ENCODE measurements around the gene ATAT1. TPM values are rescaled to one million over a fixed set of nuclear protein-coding genes. Genes with fewer than 3 reads are reported as not detected.
A peak's percentile ranks its signal among the peaks of the same experiment; 100 is the strongest.

The ATAT1 gene
- total and polyA plus RNA-seq, 7 donors: 1.9 to 5.2 (median 3.0) TPM

- intact Hi-C loops (cut with DNase I): loop anchor here in 1 of 2 donors (10.0 kb wide), 1 partner anchor 396 kb away; no protein-coding TSS in a partner anchor
- Histone ChIP-seq H3K9me3 (no peaks in the 10 kb centered on the region), H3K4me3 (peak overlapping the region; percentile 85), H3K27ac (peak overlapping the region; percentile 91), H3K27me3 (ENCODE audit: insufficient read depth in 3 of 3, low read length in 2 of 3) (no peaks in the 10 kb centered on the region), H3K36me3 (ENCODE audit: insufficient read depth in 1 of 2, low read depth in 1 of 2) (peaks cover 0 to 7% of the 10 kb centered on the region in 2 donors), H3K4me1 (peaks cover 27% of the 10 kb centered on the region)
- DNase-seq: no peak
- TF ChIP-seq, protein P1, sequence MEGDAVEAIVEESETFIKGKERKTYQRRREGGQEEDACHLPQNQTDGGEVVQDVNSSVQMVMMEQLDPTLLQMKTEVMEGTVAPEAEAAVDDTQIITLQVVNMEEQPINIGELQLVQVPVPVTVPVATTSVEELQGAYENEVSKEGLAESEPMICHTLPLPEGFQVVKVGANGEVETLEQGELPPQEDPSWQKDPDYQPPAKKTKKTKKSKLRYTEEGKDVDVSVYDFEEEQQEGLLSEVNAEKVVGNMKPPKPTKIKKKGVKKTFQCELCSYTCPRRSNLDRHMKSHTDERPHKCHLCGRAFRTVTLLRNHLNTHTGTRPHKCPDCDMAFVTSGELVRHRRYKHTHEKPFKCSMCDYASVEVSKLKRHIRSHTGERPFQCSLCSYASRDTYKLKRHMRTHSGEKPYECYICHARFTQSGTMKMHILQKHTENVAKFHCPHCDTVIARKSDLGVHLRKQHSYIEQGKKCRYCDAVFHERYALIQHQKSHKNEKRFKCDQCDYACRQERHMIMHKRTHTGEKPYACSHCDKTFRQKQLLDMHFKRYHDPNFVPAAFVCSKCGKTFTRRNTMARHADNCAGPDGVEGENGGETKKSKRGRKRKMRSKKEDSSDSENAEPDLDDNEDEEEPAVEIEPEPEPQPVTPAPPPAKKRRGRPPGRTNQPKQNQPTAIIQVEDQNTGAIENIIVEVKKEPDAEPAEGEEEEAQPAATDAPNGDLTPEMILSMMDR (IDR thresholded peaks at IDR 0.05): no peak
- ATAC-seq: no peak
- 78 to 86% (median 80%) methylated on average over 11 of the region's 11 CpGs for WGBS, 3 donors
These were observed 62.6 kb downstream of the ATAT1 start for GRCh38 chr6:30689022-30689865.

GRCh38 chr6:30689985-30690384 lies 63.3 kb downstream of the ATAT1 start:
- Histone ChIP-seq H3K4me3 (peak overlapping the region; percentile 69), H3K4me1 (peaks cover 27% of the 10 kb centered on the region), H3K9me3 (no peaks in the 10 kb centered on the region), H3K36me3 (ENCODE audit: insufficient read depth in 1 of 2, low read depth in 1 of 2) (peaks cover 0 to 4% of the 10 kb centered on the region in 2 donors), H3K27ac (peak overlapping the region; percentile 91), H3K27me3 (ENCODE audit: insufficient read depth in 3 of 3, low read length in 2 of 3) (no peaks in the 10 kb centered on the region)
- TF ChIP-seq, protein P1 (IDR thresholded peaks at IDR 0.05): no peak
- ATAC-seq (no peak), DNase-seq (no peak)
- intact Hi-C loops (cut with DNase I): loop anchor here in 1 of 2 donors (10.0 kb wide), 1 partner anchor 395 kb away; no protein-coding TSS in a partner anchor
- WGBS, 3 donors: 12 to 27% (median 15%) methylated on average over 4 of the region's 4 CpGs

DNA sequence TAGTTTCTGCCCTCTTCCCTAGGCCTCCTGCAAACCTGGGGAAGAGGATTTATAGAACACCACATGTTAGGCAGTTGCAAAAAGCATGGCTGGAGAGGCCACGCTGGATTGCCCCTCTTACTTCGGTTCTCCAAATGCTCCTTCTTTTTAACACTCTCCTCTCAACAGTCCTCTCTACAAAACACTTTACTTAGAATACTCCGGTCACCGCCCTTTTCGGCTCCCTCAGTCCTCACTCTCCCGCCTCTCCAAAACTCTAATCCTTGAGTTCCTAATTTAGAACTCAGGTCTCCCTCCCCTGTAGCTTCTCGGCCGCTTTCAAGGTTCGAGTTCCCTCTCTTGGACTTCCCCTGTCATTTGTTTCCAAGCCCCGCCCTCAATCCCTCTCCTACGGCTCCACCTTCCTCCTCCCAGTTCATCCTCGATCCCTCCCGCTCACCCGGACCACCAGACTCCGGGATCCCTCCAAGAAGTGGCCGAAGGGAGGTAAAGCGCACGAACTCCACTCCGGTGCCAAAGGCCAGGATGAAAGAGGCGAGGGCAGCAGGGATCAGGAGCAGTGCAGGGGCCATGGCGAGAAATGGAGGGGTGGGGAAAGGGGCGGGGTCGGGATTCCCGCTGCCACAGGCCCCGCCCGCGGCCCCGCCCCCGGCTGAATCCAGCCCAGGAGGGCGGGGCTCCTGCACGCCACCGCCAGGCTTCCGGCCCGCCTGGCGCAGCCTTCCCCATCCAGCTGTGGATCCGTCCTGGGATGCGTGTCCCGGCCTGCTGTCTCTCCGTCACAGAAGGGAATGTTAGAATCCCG lies 63.9 kb downstream of the ATAT1 start, which contains the start of gene NRM:
TSS of gene NRM (minus strand) at position 582 of the 805 bp plus-strand sequence. CDS start at position 572, 10 bp downstream.
- Histone ChIP-seq H3K9me3 (no peaks in the 10 kb centered on the region), H3K36me3 (ENCODE audit: insufficient read depth in 1 of 2, low read depth in 1 of 2) (no peaks in the 10 kb centered on the region), H3K27ac (peak within 1 kb of the TSS; percentile 91), H3K27me3 (ENCODE audit: insufficient read depth in 3 of 3, low read length in 2 of 3) (no peaks in the 10 kb centered on the region), H3K4me3 (peak within 1 kb of the TSS; percentile 69), H3K4me1 (peaks cover 27% of the 10 kb centered on the region)
- ATAC-seq (peak; percentile 74 to 82 (median 78)), DNase-seq (peak; percentile 90 to 94)
- TF ChIP-seq, protein P1 (IDR thresholded peaks at IDR 0.05): no peak
- intact Hi-C loops (cut with DNase I): no loop called here
- 0 to 1% (median 0%) methylated on average over 33 to 40 of the region's 40 CpGs for WGBS, 3 donors

DNA sequence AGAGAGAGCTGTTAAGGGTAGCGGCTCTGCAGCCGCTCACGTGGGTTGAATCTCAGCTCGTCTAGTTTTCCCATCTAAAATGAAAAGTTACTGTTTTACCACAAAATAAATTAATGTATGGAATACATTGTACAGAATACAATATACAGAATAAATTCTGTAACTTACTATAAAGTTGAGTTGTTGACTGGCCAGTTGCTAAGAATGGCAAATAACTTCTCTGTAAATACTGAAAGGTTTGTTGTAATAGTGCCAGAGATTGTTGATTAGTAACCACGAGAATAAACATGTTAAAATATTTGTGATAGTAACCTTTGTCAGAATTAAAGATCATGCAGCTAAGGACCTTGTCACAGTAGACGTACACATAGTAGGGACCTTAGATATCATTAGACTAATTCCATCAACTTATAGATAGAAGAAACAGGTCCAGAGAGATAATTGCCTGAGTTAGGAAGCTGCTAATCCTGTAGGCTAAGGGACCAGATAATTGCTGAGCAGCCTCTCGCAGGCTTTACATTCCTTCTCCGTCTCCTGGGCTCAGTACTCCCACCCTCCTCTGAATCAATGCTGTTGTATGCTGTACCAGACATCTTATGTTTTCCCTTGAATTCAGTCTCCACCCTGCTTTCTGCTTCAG lies 64.7 kb downstream of the ATAT1 start:
- no peaks in the 10 kb centered on the region for H3K9me3 ChIP-seq
- ATAC-seq: no peak
- H3K36me3 ChIP-seq (ENCODE audit: insufficient read depth in 1 of 2, low read depth in 1 of 2): no peaks in the 10 kb centered on the region
- H3K27ac ChIP-seq: peak overlapping the region; percentile 91
- H3K4me1 ChIP-seq: peaks cover 27% of the 10 kb centered on the region
- intact Hi-C loops (cut with DNase I): no loop called here
- DNase-seq: no peak
- H3K4me3 ChIP-seq: peak overlapping the region; percentile 69
- no peaks in the 10 kb centered on the region for H3K27me3 ChIP-seq (ENCODE audit: insufficient read depth in 3 of 3, low read length in 2 of 3)
- 18 to 25% (median 21%) methylated on average over 8 of the region's 8 CpGs for WGBS, 3 donors
- TF ChIP-seq, protein P1 (IDR thresholded peaks at IDR 0.05): no peak

Other genes with a start within 250 kb of the ATAT1 start
- 100 to 1,000 TPM in 1 of 4 donors, 10 to 100 TPM in 3; 85.1 to 152 (median 92.4) TPM for gene HLA-E, start 137.4 kb upstream of the ATAT1 start, total RNA-seq
- 100 to 1,000 TPM in 1 of 3 donors, 10 to 100 TPM in 2; 75.2 to 168 (median 98.5) TPM for gene HLA-E, start 137.4 kb upstream of the ATAT1 start, polyA plus RNA-seq
- 10 to 100 TPM; 20.1 to 26.3 (median 24.2) TPM for gene GNL1, start 70.4 kb upstream of the ATAT1 start, total RNA-seq
- 10 to 100 TPM; 14.2 to 32.3 (median 30.8) TPM for gene GNL1, start 70.4 kb upstream of the ATAT1 start, polyA plus RNA-seq
- gene PRR3, start 69.6 kb upstream of the ATAT1 start, total RNA-seq: 1 to 10 TPM; 1.5 to 3.5 (median 1.8) TPM
- gene PRR3, start 69.6 kb upstream of the ATAT1 start, polyA plus RNA-seq: 1 to 10 TPM; 2.3 to 5.1 (median 3.5) TPM
- gene ABCF1, start 55.4 kb upstream of the ATAT1 start, total RNA-seq: 100 to 1,000 TPM in 1 of 4 donors, 10 to 100 TPM in 3; 64.2 to 108 (median 95.5) TPM
- gene ABCF1, start 55.4 kb upstream of the ATAT1 start, polyA plus RNA-seq: 100 to 1,000 TPM in 2 of 3 donors, 10 to 100 TPM in 1; 53.8 to 119 (median 108) TPM
- 10 to 100 TPM; 27.1 to 42.5 (median 31.6) TPM for gene PPP1R10, start 9.6 kb upstream of the ATAT1 start, total RNA-seq
- 10 to 100 TPM in 2 of 3 donors, 1 to 10 TPM in 1; 5.5 to 23.2 (median 10.1) TPM for gene PPP1R10, start 9.6 kb upstream of the ATAT1 start, polyA plus RNA-seq
- 100 to 1,000 TPM; 109 to 184 (median 152) TPM for gene MRPS18B, start 9.0 kb upstream of the ATAT1 start, total RNA-seq
- 100 to 1,000 TPM; 241 to 303 (median 242) TPM for gene MRPS18B, start 9.0 kb upstream of the ATAT1 start, polyA plus RNA-seq
- 10 to 100 TPM; 21.8 to 52.8 (median 27.2) TPM for gene C6orf136, start 20.3 kb downstream of the ATAT1 start, total RNA-seq
- 10 to 100 TPM; 36.4 to 60.2 (median 42.6) TPM for gene C6orf136, start 20.3 kb downstream of the ATAT1 start, polyA plus RNA-seq
- gene DHX16, start 46.1 kb downstream of the ATAT1 start, total RNA-seq: 10 to 100 TPM; 26.6 to 45.4 (median 35.7) TPM
- 10 to 100 TPM; 32.1 to 70.3 (median 42.7) TPM for gene DHX16, start 46.1 kb downstream of the ATAT1 start, polyA plus RNA-seq
- 10 to 100 TPM; 14.2 to 39.7 (median 17.3) TPM for gene PPP1R18, start 59.8 kb downstream of the ATAT1 start, total RNA-seq
- gene PPP1R18, start 59.8 kb downstream of the ATAT1 start, polyA plus RNA-seq: 10 to 100 TPM in 2 of 3 donors, 1 to 10 TPM in 1; 6.7 to 19.7 (median 11.3) TPM
- gene NRM, start 64.1 kb downstream of the ATAT1 start, total RNA-seq: 1 to 10 TPM; 2.2 to 3.9 (median 2.6) TPM
- gene NRM, start 64.1 kb downstream of the ATAT1 start, polyA plus RNA-seq: 1 to 10 TPM; 1.8 to 4.1 (median 1.8) TPM
- gene MDC1, start 90.4 kb downstream of the ATAT1 start, total RNA-seq: 10 to 100 TPM; 12.7 to 18.0 (median 15.4) TPM
- gene MDC1, start 90.4 kb downstream of the ATAT1 start, polyA plus RNA-seq: 10 to 100 TPM in 1 of 3 donors, 1 to 10 TPM in 2; 4.1 to 10.9 (median 6.5) TPM
- 100 to 1,000 TPM; 136 to 220 (median 201) TPM for gene TUBB, start 93.5 kb downstream of the ATAT1 start, total RNA-seq
- gene TUBB, start 93.5 kb downstream of the ATAT1 start, polyA plus RNA-seq: 100 to 1,000 TPM; 175 to 487 (median 187) TPM
- gene FLOT1, start 115.8 kb downstream of the ATAT1 start, total RNA-seq: 100 to 1,000 TPM; 113 to 182 (median 153) TPM
- 100 to 1,000 TPM; 181 to 224 (median 206) TPM for gene FLOT1, start 115.8 kb downstream of the ATAT1 start, polyA plus RNA-seq
- gene IER3, start 117.7 kb downstream of the ATAT1 start, total RNA-seq: 10 to 100 TPM in 3 of 4 donors, 1 to 10 TPM in 1; 6.3 to 38.4 (median 23.9) TPM
- gene IER3, start 117.7 kb downstream of the ATAT1 start, polyA plus RNA-seq: 100 to 1,000 TPM in 1 of 3 donors, 1 to 10 TPM in 2; 3.1 to 321 (median 3.2) TPM